Duodenal mucosa (tissue), 2 donors: Measurements from ENCODE around the gene FGD2.

ENCODE experiments used
- H3K27ac ChIP-seq: one replicate; pipeline ENCODE4 v1.7.0; 2013; ENCODE audit warnings: low read depth, low read length
- H3K27me3 ChIP-seq, 2 donors: one replicate each; pipeline ENCODE4 v1.7.0; 2013; ENCODE audit warnings: low read length in 2 of 2, control low read depth in 1 of 2; ENCODE audit not compliant: insufficient read depth in 2 of 2, control insufficient read depth in 1 of 2
- H3K36me3 ChIP-seq, 2 donors: one replicate each; pipeline ENCODE4 v1.7.0; 2013; ENCODE audit warnings: low read length in 2 of 2, control low read depth in 1 of 2; ENCODE audit not compliant: insufficient read depth in 2 of 2, control insufficient read depth in 1 of 2
- H3K4me1 ChIP-seq, 2 donors: one replicate each; pipeline ENCODE4 v1.7.0; 2013; ENCODE audit warnings: low read length in 2 of 2, control low read depth in 1 of 2; ENCODE audit not compliant: insufficient read depth in 2 of 2, control insufficient read depth in 1 of 2
- H3K4me3 ChIP-seq, 2 donors: one replicate each; pipeline ENCODE4 v1.7.0; 2013; ENCODE audit warnings: low read length in 2 of 2, low read depth in 1 of 2
- H3K9ac ChIP-seq, 2 donors: one replicate each; pipeline ENCODE4 v1.7.0; 2013; ENCODE audit warnings: low read length in 2 of 2, low read depth in 1 of 2
- H3K9me3 ChIP-seq, 2 donors: one replicate each; pipeline ENCODE4 v1.7.0; 2013; ENCODE audit warnings: low read length in 2 of 2, control low read depth in 1 of 2; ENCODE audit not compliant: control insufficient read depth in 1 of 2

FGD2 gene

GRCh38 chr6:36979347-36979742 lies 26.1 kb upstream of the FGD2 start:
- Histone ChIP-seq H3K4me1 (peaks cover 12 to 19% of the 10 kb centered on the region in 2 donors), H3K36me3 (peaks cover 41 to 50% of the 10 kb centered on the region in 2 donors), H3K9ac (no peak overlapping the region), H3K9me3 (no peaks in the 10 kb centered on the region), H3K27me3 (no peaks in the 10 kb centered on the region), H3K4me3 (no peak overlapping the region), H3K27ac (no peak overlapping the region)

DNA sequence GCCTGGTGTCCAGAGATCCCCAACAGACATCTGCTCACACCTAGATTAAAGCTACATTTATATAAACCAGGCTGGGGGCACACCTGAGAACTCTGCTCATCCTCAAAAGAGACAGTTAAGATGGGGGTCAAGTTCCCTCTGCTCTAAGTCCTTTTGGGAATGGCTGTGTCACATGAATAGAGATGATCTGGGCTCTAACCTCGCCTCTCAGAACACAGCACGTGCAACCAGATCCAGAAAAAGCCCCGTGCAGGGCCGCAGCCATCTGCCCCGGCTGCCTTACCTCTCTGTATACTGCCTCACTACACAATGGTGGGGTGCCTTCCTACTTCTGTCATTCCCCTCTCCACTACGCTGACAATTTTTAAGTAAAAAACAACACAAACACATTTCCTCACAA lies 25.3 kb upstream of the FGD2 start:
- no peak overlapping the region for H3K27ac ChIP-seq
- peaks cover 18 to 23% of the 10 kb centered on the region in 2 donors for H3K4me1 ChIP-seq
- no peak overlapping the region for H3K4me3 ChIP-seq
- no peaks in the 10 kb centered on the region for H3K9me3 ChIP-seq
- no peak overlapping the region for H3K9ac ChIP-seq
- H3K36me3 ChIP-seq, result peaks cover 33 to 42% of the 10 kb centered on the region in 2 donors
- H3K27me3 ChIP-seq, result no peaks in the 10 kb centered on the region

GRCh38 chr6:36980876-36981619 lies 24.4 kb upstream of the FGD2 start:
- no peak overlapping the region for H3K9ac ChIP-seq
- H3K27ac ChIP-seq, result no peak overlapping the region
- peaks cover 24 to 33% of the 10 kb centered on the region in 2 donors for H3K36me3 ChIP-seq
- no peaks in the 10 kb centered on the region for H3K27me3 ChIP-seq
- no peaks in the 10 kb centered on the region for H3K9me3 ChIP-seq
- peaks cover 18 to 23% of the 10 kb centered on the region in 2 donors for H3K4me1 ChIP-seq
- no peak overlapping the region for H3K4me3 ChIP-seq

- H3K4me1 ChIP-seq, result peaks cover 23 to 29% of the 10 kb centered on the region in 2 donors
- H3K27me3 ChIP-seq, result no peaks in the 10 kb centered on the region
- H3K36me3 ChIP-seq, result peaks cover 1 to 8% of the 10 kb centered on the region in 2 donors
- no peak overlapping the region for H3K4me3 ChIP-seq
- no peak overlapping the region for H3K27ac ChIP-seq
- H3K9ac ChIP-seq, result no peak overlapping the region
- H3K9me3 ChIP-seq, result no peaks in the 10 kb centered on the region
Observed at GRCh38 chr6:36983538-36983937, 21.9 kb upstream of the FGD2 start.

- H3K9ac ChIP-seq, result peak overlapping the region; percentile 87 to 91
- peak overlapping the region; percentile 91 to 96 for H3K4me3 ChIP-seq
- H3K27me3 ChIP-seq, result no peaks in the 10 kb centered on the region
- H3K36me3 ChIP-seq, result no peaks in the 10 kb centered on the region
- peaks cover 21 to 23% of the 10 kb centered on the region in 2 donors for H3K4me1 ChIP-seq
- no peaks in the 10 kb centered on the region for H3K9me3 ChIP-seq
- H3K27ac ChIP-seq, result peak overlapping the region; percentile 28
Observed at GRCh38 chr6:36984581-36985416, 20.7 kb upstream of the FGD2 start.

DNA sequence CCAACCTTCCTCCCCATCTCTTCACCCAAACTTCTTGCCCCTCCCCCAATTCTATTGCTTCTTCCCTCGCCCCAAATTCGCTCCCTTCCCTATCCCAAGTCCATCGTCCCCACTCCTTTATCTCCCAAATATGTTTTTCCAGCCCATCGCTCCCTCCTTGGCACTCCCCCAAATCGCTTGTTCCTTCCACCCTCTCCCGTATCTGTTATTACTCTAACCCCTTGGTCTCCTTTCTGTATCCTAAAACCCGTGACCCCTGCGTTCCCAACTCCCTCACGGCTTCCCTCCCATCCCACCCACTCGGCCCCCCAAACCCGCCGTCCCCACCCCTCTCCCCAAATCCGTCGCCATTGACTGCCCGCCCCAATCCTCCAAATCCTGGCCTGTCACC lies 20.0 kb upstream of the FGD2 start:
- H3K4me1 ChIP-seq, result peaks cover 17 to 23% of the 10 kb centered on the region in 2 donors
- no peaks in the 10 kb centered on the region for H3K27me3 ChIP-seq
- no peaks in the 10 kb centered on the region for H3K36me3 ChIP-seq
- H3K9ac ChIP-seq, result peak overlapping the region; percentile 87 to 91
- H3K27ac ChIP-seq, result peak overlapping the region; percentile 79
- H3K4me3 ChIP-seq, result peak overlapping the region; percentile 91 to 96
- no peaks in the 10 kb centered on the region for H3K9me3 ChIP-seq

DNA sequence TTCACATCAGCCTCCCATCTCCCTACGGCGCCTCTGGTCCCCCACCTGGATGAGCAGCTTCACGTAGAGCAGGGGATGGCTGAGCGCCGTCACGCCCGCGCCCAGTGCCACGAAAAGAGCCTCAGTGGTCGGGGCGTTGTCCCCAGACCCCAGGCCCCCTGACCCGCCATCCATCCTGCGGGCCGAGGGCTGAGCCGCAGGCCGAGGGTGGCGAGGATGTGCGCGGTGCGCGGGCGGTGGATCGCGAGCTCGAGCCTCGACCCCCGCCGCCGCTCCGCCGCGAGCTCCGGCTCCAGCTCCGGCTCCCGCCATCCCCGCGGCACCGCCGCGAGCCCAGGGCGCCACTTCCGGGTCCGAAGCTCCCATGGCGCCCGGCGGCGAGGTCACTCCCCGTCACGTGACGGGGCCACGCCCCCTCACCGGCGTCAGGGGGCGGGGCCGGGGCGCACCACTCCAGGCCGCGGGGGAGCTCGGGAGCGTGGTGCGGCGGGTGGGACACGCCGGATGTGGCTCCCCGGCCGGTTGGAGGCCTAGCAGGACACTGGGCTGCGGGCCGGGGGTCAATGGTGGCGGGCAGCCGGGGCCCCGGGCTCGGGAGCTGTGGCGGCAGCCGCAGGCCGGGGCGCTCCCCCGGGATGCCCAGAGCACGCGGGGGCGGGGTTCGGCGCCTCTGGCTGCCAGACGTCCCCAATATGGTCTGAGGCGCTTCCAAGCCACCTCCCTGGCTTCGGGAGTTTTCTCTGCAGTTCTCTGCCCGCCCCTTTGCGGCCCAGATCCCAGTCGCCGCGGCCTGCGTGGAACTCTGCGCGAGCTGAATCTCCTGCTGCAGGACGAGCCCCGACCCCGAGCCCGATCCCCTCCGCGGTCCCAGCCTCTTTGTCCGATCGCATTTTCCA lies 19.4 kb upstream of the FGD2 start, which contains the start of gene MTCH1:
Gene MTCH1, minus strand, starts transcription at position 389 of the 896 bp plus-strand sequence. Its CDS starts 23 bp downstream, at position 366.
- H3K4me3 ChIP-seq, result peak within 1 kb of the TSS; percentile 91 to 96
- H3K27ac ChIP-seq, result peak within 1 kb of the TSS; percentile 91
- no peaks in the 10 kb centered on the region for H3K9me3 ChIP-seq
- no peaks in the 10 kb centered on the region for H3K27me3 ChIP-seq
- no peaks in the 10 kb centered on the region for H3K36me3 ChIP-seq
- H3K4me1 ChIP-seq, result peaks cover 17 to 23% of the 10 kb centered on the region in 2 donors
- H3K9ac ChIP-seq, result peak within 1 kb of the TSS; percentile 87 to 91

DNA sequence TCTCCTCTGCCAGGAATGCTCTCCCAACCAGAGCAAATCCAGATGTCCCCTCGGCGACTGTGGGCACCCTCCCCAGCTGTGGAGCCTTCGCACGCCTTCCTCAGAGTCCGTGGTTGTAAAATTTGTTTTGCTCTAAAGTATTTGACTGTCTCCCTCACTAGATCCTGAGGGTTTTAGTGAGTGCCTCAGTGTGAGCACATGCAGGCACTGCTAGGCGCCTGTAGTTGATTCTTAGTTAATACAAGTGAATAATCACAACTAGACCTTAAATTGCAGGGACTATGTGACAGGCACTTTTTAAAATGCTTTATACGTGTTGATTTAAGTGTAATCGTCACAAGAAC lies 18.8 kb upstream of the FGD2 start:
- Histone ChIP-seq H3K27ac (peak overlapping the region; percentile 91), H3K9me3 (no peaks in the 10 kb centered on the region), H3K4me3 (peak overlapping the region; percentile 91 to 96), H3K36me3 (no peaks in the 10 kb centered on the region), H3K9ac (peak overlapping the region; percentile 87 to 91), H3K27me3 (no peaks in the 10 kb centered on the region), H3K4me1 (peaks cover 17 to 23% of the 10 kb centered on the region in 2 donors)

DNA sequence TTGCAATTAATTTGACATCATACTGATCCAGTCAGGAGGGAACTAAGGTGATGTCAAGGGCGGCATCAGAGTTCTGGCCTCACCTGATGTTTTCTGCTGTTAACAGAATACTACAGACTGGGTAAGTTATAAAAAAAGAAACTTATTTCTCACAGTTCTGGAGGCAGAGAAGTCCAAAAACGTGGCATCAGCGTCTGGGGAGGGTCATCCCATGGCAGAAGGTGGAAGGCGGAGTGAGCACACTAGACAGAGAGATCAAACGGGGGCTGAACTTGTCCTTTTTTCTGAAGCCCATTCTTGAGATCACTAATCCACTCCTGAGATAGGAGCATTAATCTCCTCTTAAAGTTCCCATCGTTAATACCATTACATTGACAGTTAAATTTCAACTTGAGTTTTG lies 16.2 kb upstream of the FGD2 start:
- H3K27me3 ChIP-seq, result no peaks in the 10 kb centered on the region
- no peak overlapping the region for H3K4me3 ChIP-seq
- H3K9ac ChIP-seq, result no peak overlapping the region

More for the DNA sequence above, 16.2 kb upstream of the FGD2 start:
- Histone ChIP-seq H3K4me1 (peaks cover 11% of the 10 kb centered on the region in 2 donors), H3K27ac (no peak overlapping the region), H3K36me3 (no peaks in the 10 kb centered on the region), H3K9me3 (no peaks in the 10 kb centered on the region)
